NCI-H2196 (cell line): ENCODE results near the gene RAP1GAP2.
"Not testable (repeated sequence)": the region's sequence is repeated elsewhere in the genome, so short reads cannot be mapped to it uniquely, and the experiment has no call there.

Experiments used
- DNase-seq: peaks from one replicate; lab custom pipeline; 2025; ENCODE audit not compliant: unreplicated experiment; lab: John Stamatoyannopoulos, UW

The RAP1GAP2 gene

GRCh38 chr17:2880050-2880449 lies 83.8 kb downstream of the RAP1GAP2 start:
- no peak for DNase-seq

DNA sequence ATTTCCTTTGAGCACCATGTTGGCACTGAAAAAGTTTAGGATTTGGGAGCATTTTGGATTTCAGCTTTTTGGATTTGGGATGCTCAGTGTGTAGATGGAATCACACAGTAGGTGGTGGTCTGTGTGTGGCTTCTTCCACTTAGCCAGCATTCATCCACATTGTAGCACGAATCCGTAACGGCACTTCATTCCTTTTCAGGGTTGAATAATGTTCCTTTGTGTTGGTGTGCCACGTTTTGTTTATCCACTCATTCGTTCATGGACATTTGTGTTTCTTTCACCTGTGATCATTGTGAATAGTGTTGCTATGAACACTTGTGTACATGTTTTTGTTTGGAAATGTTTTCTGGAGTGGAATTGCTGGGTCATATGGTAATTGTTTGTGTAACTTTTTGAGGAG lies 85.1 kb downstream of the RAP1GAP2 start:
- DNase-seq: no peak

GRCh38 chr17:2883544-2884213 lies 87.4 kb downstream of the RAP1GAP2 start:
- DNase-seq: no peak

DNA sequence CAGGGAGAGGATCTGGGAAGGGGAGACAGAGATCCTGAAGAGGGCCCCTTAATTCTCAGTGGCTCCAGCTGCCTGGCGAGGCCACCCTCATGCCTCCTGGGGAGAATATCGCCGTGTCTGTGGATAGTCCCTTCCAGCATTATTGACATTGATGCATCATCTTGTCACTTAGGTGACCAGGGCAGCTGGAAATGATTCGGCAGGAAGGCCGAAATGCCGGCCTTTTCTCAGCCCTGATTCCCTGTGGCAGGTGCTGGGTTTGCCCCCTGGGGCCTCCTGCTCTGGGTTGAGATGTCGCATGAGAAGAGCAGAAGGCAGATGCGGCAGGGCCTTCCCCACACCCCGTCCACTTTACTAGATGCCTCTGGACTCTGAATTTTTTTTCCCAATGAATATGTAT lies 89.5 kb downstream of the RAP1GAP2 start:
- no peak for DNase-seq

- DNase-seq: no peak
These were observed 92.1 kb downstream of the RAP1GAP2 start for GRCh38 chr17:2888326-2888725.

- DNase-seq: no peak
These were observed 93.0 kb downstream of the RAP1GAP2 start for GRCh38 chr17:2889256-2889655.

- DNase-seq: not testable (repeated sequence)
These were observed 94.5 kb downstream of the RAP1GAP2 start for GRCh38 chr17:2890778-2891177.

- DNase-seq: peak; percentile 69
These were observed 96.2 kb downstream of the RAP1GAP2 start for GRCh38 chr17:2892305-2892971.

GRCh38 chr17:2893422-2893914 lies 97.2 kb downstream of the RAP1GAP2 start:
- no peak for DNase-seq

DNA sequence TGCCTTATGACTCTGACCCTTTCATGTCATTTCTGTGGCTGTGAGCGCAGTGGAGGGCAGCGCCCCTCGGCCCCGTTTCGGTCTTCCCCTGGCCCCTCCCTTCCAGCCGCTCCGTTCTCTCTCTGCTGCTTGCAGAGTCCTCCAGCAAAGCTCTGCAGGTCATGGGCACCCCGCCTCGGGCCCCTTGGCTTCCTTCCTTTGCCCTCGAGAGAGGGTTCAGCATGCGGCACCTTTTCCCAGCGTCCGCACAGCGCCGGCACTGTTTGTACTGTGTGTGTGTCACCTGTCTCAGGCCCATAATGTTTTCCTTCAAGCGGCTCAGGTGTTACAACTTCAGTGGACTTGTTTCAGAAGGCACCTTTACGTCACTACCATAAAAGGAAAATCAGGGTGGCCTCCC lies 98.5 kb downstream of the RAP1GAP2 start:
- DNase-seq: no peak

GRCh38 chr17:2897605-2898004 lies 101.4 kb downstream of the RAP1GAP2 start:
- DNase-seq: no peak

DNA sequence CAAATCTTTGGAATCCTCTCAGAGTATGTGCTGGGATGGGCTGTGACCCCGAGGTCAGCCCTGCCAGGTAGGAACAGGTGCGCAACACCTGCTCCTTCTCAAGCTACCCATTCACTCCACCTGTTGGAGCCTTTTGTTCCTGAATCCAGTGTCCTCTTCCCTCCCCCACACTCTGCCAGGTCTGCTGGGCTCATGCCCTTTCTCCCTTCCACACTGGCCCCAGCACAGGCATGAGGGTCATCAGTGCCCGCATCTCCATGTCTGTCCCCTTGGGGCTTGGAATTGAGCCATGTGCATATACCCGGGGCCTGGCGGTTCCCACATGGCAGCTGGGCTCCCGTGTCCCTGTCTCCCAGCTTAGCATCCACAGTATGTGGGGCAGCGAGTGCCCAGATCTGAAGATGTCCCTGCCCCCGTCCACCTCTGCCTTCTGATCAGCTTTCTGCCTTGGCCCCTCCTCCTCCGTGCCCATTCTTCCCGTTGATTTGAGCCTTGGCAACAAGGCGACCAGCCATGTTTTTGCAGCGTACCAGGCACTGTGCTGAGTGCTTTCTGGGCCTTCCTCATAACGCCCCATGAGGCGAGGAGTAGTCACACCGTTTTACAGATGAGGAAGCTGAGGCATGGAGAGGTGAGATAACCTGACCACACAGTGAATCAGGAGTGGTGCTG lies 102.2 kb downstream of the RAP1GAP2 start:
- DNase-seq: peak; percentile 76

- DNase-seq: no peak
These were observed 103.7 kb downstream of the RAP1GAP2 start for GRCh38 chr17:2899906-2900305.

GRCh38 chr17:2900842-2901241 lies 104.6 kb downstream of the RAP1GAP2 start:
- no peak for DNase-seq

DNA sequence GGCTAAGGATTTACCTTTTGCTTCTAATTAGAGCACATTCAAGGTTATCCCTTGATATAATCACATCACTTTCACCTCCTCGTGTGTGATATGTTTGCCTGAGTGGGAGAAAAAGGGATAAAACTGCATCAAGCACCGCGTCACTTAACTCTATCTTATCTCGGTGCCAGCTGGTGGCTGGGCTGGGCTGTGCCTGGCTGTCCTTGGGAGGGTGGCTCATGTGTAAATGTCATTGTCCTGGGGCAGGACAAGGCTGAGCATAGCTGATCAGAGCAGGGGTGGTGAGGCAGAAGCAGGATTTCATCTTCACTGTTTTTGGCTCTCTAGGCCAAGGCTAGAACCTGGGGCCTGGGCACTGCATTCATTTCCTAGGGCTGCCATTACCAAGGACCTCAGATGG lies 105.3 kb downstream of the RAP1GAP2 start:
- DNase-seq: no peak

DNA sequence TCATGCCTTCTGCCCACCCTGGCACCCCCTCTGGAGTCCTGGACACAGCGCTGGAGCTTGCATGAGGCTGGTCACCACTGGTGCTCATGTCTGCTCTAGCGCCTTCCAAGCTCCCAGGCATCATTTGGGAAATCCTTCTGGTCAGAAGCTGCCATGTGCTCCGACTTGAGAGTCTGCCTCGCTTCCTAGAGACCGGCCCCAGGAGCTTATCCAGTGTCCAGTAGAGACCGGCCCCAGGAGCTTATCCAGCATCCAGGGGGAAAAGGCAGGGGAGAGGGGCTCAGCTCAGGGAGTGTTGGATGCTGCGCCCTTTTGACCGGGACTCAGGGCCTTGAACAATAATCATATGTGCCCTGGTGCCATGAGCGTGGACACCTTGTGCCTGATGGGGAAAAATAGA lies 106.3 kb downstream of the RAP1GAP2 start:
- DNase-seq: no peak

DNA sequence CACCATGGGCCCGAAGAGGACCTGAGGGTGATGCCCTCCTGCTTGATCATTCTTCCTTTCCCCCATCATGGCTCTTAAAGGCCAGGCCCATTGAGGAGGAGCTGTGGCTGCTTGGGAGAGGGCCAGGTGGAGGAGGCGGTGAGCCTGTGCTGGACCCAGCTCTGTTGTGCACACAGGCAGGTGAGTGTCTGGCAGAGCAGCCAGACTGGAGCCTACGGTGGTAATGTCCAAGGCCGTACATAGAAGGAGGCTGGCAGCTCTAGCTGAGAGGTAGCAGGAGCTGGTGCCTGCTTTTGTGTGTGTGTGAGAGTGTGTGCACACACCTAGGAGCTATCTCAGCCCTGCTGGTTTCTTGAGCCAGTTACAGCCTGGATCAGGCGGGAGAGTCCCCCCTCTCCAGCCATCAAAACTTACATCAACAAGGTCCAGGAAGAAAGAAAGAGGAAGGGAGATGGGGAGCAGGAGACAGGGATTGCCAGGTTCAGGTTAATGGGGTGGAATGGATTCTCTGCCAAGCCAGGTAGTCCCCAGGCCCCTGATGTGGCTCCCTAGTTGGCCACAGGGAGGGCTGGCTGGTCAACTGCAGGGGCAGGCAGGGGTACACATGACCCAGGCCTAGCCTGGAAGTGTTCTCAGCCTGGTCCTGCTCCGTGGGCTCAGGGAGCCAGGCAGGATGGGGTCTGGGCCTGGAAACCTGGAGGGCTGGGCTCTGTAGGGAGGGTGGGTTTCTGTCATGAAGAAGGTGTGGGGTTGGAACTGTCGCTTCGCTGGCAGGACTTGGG lies 107.1 kb downstream of the RAP1GAP2 start:
- DNase-seq: peak; percentile 56

DNA sequence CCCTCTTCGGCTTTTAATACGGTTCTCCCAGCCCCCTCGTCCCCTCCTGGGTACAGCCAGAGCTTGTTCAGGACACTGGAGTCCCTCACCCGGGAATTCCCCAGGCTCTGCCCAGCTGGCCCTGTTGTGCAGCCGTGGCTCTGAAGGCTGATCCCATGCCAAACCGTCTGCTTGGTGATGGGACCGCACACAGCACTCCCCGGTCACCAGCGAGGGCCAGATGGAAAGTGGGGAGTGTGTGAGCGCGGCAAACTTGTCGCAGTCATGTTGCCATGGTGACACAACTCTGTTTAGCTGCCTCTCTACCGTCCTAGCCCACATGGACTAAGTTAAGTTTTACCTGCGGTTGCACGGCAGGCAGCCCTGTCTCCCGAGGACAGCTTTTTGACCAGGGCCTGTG lies 107.9 kb downstream of the RAP1GAP2 start:
- peak; percentile 59 for DNase-seq

GRCh38 chr17:2905269-2905668 lies 109.0 kb downstream of the RAP1GAP2 start:
- DNase-seq: no peak

DNA sequence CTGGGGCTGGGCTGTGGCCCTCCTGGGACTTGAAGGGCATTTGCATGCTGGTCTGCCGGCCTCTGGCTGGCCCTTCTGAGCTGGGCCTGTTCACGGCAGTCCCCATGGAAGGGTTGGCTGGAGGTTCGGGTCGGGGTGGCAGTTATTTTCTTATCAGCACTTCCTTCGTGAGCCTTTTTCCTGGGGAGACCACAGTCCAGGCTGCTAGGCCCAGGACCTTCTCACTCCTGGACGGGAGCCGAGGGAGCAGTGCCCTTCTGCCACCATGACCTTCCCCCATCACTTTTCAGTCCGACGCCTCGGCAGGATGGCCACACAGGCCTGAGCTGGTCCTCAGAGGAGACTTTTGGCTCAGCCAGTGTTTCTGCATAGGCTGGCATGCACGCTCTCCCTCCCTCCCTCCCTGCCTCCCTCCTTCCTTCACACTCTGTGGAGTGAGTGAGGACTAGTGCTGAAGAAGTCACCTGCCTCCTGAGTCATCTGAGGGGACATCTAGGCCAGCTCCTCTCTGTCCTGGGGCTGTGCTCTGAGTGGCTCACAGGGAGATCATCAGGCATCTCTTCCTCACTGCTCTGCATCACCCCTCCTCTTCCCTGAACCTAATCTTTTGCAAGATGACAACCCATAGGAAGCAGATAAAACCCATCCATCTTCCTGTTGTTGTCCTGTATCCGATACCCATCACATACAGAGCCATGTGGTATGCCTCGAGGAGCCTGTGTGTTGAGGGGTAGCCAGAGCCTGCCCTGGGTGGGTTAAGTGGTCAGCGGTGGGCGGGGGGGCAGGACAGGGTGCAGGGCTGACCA lies 109.7 kb downstream of the RAP1GAP2 start:
- DNase-seq: no peak

DNA sequence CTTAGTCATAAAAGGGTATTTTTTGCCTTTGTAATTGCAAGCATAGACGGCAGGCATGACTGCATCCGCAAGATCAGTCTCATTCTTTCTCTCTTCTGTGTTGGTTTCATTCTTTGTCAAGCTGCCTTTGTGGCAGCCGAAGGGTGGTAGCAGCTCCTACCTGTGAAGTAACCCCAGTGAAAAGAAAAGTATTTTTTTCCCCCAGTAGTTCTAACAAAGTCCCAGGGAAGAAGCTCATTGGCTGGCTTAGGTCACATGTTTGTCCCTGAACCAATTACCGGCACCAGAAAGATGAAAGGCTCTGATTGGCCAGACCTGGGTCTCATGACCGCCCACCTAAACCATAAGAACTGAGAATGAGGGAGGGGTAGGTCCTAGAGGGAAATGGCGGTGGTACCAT lies 110.7 kb downstream of the RAP1GAP2 start:
- DNase-seq: no peak
